NCI-H82 treated with DMSO at 0.1 percent for 48 hours (cell line): ENCODE data around the gene PAAF1.

Source experiments
- DNase-seq: peaks from one replicate; lab custom pipeline; 2025; ENCODE audit not compliant: unreplicated experiment; lab: John Stamatoyannopoulos, UW

Gene PAAF1

DNA sequence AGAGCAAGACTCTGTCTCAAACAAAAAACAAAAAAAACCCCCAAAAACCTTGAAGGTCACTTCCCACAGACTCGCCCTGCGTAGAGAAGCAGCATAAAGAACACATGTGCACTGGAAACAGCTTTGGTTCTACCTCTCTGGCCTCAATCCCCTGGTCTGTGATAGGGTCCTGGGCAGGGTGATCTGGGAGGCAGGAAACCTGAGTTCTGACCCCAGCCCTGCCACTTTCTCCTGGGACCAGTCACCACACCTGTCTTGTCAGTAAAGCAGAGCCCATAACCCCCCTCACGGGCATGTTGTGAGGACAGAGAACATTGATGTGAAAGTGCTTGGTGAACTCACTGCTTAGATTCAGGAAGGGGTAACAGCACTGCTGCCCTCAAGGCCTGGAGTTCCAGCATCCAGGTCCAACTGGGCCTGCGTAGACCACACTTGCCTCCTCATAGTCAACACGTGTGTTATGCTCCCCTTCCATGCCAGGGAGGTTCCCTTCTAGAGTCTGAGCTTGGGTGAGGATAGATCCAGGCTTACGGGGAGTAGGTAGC is 94.4 kb downstream of the PAAF1 start:
- DNase-seq: no peak

DNA sequence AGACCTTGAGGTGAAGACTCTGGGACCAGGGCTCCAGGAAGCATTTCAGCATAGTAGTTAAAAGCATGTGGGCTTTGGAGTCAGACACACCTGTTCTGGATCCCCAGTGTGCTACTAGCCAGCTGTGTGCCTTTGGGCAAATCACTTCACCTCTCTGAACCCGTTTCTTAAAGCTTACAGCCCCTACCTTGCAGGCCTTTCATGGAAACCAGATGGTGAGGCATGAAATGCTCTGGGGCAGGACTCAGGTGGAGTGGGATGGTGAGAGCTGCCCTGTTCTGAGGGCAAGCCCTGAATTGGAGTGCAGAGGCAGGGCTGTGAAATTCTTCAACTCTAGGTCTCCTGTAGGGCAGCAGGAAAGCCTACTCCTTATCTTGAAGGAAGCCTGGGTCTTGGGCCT is 95.4 kb downstream of the PAAF1 start:
- DNase-seq: no peak

DNA sequence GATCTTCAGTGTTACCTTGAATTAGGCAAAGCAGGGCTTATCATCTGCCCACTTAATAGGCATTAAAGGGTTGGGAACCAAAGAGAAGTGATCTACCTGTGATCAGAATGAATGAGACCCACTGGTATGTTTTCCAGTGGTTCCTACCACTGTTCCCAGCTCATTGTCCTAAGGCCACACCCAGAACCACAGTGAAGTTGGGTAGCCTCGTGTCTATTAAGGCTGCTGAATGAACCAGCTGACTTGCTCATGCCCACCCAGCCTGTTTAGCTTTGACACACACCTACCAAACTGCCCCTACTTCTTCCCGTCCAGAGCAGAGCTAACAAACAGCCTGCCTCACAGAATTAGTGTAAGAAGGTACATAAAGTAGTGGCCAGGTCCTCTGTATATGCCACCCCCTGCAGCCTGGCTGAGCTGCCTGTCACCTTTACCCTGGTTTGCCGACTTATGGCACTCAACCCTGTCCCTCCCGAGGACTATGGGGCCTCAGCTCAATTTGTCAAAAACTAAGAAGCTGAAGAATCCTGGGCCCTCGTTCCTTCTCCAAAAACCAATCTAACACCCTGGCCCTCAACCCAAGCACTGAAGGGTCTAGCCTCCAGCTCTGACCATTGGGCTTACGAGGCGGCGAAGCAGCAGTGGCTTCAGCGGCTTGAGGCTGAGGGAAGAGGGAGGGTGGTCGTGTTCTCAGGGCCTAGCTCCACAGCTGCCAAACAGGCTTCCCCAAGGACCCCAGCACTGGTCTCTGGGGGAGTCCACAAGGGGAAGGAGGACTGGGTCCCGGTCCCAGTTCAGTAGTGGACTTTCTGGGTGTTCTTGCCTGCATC is 96.0 kb downstream of the PAAF1 start:
- no peak for DNase-seq

DNA sequence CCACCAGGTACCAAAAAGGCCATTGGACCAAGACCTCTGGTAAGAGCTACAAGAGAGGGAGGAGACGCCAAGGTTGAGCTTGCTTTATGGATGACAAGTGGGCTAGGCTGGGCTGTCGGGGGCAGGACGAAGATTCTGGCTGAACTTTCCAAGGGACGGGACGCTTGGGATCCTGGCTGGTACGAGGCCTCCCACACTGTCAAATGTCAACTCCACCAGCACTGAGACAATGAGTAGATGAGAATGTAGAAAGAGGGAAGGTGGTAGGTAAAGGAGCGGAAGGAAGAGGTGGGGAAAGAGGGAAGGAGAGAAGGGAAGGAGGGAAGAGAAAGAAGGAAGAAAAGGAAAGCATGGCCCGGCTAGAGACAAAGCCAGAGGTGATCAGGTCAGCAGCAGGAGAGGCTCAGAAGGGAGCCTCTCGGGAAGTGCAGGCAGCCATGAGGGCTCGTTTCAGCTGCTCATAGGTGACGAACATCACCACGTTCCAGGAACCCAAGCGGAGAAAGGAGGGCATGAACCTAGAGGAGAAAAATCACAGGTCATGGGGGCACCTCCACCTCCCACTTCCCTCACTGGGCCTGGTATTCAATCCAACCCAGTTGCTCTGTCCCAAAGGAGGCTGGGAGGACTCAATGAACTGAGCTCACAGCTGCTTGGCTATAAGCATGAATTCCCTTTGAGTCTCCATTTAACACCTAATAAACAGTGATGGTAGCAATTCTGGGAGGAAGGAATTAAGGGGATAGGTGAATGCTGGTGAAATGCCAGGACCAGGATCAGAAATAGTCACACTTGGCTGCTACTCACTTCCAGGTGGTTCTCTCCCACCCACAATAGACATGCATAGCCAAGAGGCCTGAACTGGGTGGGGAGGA is 98.0 kb downstream of the PAAF1 start:
- DNase-seq: no peak

DNA sequence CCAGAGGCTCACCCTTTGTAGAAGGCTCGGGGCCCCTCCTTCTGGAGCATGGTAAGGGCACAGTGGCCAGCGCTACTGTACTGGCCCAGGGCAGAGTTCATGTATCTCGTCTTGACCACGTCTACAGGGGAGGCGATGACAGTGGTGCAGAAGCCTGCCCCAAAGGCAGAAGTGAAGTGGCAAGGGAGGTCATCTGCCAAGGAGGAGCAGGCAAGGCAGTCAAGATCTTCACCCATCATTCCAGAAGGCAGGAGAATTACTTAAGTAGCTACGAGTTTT is 98.6 kb downstream of the PAAF1 start:
- DNase-seq: no peak

DNA sequence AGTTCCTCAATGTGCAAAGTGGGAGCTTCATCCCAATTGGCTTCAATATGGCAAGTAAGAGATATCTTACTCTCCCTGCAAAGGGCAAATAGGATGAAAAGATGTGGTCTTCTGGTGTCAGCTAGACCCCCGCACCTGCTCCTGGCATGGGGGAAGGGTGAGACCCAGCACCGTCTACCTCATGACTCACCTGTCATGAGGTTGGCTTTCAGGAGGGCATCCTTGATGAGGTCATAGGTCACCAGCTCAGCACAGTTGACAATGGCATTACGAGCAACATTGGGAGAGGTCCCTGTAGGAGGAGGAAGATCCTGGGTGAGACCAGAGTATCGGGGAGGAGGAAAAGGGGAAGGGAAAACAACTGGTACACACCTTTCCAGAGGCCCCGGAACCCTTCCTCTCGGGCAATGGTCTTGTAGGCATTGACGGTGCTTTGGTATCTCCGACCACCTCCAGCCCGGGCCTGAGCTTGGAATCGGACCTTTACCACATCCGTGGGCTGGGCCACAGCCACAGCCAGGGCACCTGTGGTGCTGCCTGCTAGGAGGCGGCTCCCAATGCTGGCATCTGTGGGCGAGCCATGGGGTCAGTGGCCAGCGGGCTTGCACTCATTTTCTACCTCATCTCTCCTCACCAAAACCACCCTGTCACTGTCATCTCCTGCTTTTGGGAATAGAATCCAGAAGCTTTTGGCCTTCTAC is 99.8 kb downstream of the PAAF1 start:
- DNase-seq: no peak

DNA sequence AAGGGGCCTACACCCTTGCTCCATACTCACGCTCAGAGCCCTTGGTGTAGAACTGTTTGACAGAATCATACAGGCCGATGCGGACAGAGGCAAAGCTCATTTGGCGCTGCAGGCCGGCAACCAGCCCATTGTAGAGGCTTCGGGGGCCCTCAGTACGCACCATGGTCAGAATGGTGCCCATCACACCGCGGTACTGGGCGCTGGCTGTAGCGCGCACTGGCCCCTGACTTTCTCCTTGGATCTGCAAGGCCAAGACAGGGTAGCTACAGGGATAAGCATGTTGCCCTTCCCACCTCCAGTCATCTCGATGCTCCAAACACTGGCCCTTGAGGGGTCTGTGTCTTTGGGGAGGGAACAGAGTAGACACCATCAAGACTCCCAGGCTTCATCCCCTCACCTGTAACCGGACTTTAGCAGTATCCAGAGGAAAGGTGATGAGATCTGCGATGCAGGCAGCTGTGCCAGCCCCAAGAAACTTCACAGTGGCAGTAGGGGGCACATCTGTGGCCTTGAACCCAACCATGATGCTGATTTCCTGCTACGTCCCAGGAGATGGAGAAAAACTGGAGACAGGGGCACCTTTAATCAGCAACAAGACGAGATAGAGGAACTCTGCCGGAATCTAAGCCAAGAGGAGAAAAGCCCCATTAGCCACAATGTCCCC is 101.2 kb downstream of the PAAF1 start:
- no peak for DNase-seq

DNA sequence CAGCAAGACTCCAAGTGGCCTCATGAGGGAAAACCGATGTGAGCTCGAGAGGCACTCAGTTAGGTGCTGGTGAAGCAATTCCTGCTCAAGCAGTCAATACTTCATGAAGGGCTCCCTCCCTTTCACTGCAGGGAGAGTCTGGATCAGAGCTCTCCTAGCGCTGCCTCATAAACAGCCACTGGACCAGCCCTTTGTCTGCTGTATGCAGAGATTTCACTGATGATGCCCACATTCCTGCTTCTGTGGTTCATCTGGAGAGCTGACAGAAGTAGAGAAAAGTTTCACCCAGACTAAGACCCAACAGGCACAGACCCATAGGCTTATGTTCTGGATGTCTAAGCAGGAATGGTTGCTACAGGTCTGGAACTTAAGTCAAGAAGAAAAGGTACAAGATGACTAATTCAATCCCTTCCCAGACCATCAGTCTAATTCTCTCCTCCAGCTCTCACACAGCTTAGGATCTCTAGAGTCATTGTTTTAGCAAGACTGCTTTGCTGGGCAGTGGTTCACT is 101.8 kb downstream of the PAAF1 start:
- DNase-seq: no peak

DNA sequence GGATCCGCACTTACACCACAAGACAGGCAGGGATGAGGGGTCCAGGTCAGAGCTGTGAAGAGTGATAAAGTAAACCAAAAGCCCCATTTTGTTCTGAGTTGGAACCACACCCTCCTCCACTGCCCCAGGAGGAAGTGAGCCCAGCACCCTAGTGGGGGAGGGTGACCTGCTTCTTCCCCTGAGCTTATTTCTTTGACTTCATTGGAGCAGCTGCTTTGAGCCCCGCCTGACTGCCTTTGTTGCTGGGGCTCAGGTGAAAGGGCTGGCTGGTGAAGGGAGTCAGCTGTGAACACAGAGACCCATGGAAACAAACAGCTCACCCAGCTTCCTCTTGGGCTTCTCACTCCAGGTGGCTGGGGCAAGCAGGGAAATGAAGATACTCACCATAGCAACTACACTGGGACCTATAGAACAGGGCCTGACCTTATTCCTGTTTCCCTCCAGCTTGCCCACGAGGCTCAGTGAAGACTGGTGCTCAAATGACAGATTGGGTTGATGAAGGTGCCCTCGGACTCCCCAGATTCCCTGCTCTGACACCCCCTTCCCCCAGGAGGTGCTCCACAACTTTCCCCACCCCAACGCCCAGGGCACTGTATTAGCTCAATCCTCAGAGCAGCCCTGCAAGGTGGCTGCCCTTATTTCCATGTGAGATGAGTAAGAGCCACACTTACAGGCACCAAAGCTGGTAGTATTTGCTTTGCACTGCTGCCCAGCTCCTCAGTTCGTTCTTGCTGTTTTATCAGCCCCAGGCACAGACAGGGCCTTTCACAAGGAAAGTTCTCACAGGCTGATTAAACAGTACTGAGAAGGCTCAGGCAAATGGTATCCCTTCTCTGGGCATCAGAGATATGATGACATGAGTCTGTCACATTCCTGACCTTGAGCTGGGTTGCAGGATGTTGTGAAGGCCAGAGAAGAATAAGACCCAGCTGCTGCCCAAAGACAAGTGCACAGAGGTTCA is 103.5 kb downstream of the PAAF1 start:
- DNase-seq: no peak
